MM.1S (cell line): ENCODE measurements around the gene MEF2C.
A peak's percentile ranks its signal among the peaks of the same experiment; 100 is the strongest.

Experiments used
- DNase-seq: peaks from one replicate; pipeline ENCODE4 v3.0.0-alpha.2; 2015
- H2AFZ ChIP-seq: fragments of 300-600 bp; sonication (generic); 2 replicates; pipeline ENCODE4 v1.6.0; 2016; ENCODE audit warnings: antibody characterized with exemption, low read length
- H3F3A ChIP-seq: fragments of 300-600 bp; sonication (generic); 2 replicates; pipeline ENCODE4 v1.6.1; 2016; ENCODE audit warnings: mild to moderate bottlenecking, antibody characterized with exemption, low read length, moderate library complexity, mixed read lengths; ENCODE audit not compliant: insufficient read depth
- H3K27ac ChIP-seq: fragments of 300-600 bp; sonication (generic); 2 replicates; pipeline ENCODE4 v1.5.1; 2016; ENCODE audit warnings: mild to moderate bottlenecking, low read length
- H3K27me3 ChIP-seq: fragments of 300-600 bp; sonication (generic); replicated peaks from 2 replicates; pipeline ENCODE4 v1.6.0; 2016; ENCODE audit warnings: low read length; ENCODE audit not compliant: insufficient read depth
- H3K36me3 ChIP-seq: fragments of 300-600 bp; sonication (generic); replicated peaks from 2 replicates; pipeline ENCODE4 v1.6.1; 2016; ENCODE audit warnings: mild to moderate bottlenecking, low read length, mixed read lengths; ENCODE audit not compliant: insufficient read depth
- H3K4me1 ChIP-seq: fragments of 300-600 bp; sonication (generic); 2 replicates; pipeline ENCODE4 v1.6.1; 2016; ENCODE audit warnings: low read length, mixed read lengths
- H3K4me2 ChIP-seq: fragments of 300-600 bp; sonication (generic); 2 replicates; pipeline ENCODE4 v1.6.0; 2016; ENCODE audit warnings: low read depth, low read length
- H3K4me3 ChIP-seq: fragments of 300-600 bp; sonication (generic); 2 replicates; pipeline ENCODE4 v1.5.1; 2016; ENCODE audit warnings: low read length, mixed read lengths
- H3K79me2 ChIP-seq: fragments of 300-600 bp; sonication (generic); 2 replicates; pipeline ENCODE4 v1.6.1; 2016; ENCODE audit warnings: mixed run types, low read length, mixed read lengths
- H3K9ac ChIP-seq: fragments of 300-600 bp; sonication (generic); 2 replicates; pipeline ENCODE4 v1.6.1; 2016; ENCODE audit warnings: low read length, mixed read lengths
- H3K9me2 ChIP-seq: fragments of 300-600 bp; sonication (generic); replicated peaks from 2 replicates; pipeline ENCODE4 v1.6.1; 2016; ENCODE audit warnings: mild to moderate bottlenecking, low read length, mixed read lengths; ENCODE audit not compliant: insufficient read depth
- H3K9me3 ChIP-seq: fragments of 300-600 bp; sonication (generic); replicated peaks from 2 replicates; pipeline ENCODE4 v1.6.1; 2016; ENCODE audit warnings: mild to moderate bottlenecking, low read length, mixed read lengths; ENCODE audit not compliant: insufficient read depth
- H4K20me1 ChIP-seq: fragments of 300-600 bp; sonication (generic); 2 replicates; pipeline ENCODE4 v1.6.1; 2016; ENCODE audit warnings: mild to moderate bottlenecking, low read length, moderate library complexity, mixed read lengths; ENCODE audit not compliant: insufficient read depth
- CTCF ChIP-seq: fragments of 300-600 bp; sonication (generic); IDR thresholded peaks from 2 replicates; pipeline ENCODE4 v1.5.1; 2016; ENCODE audit warnings: antibody characterized with exemption, low read length, mixed read lengths
- EZH2 ChIP-seq: fragments of 300-600 bp; sonication (generic); optimal IDR thresholded peaks from 2 replicates; pipeline ENCODE3; 2017; ENCODE audit warnings: low read depth, mild to moderate bottlenecking, antibody characterized with exemption, low read length, mixed read lengths
- EZH2phosphoT487 ChIP-seq: fragments of 300-600 bp; sonication (generic); IDR thresholded peaks from 2 replicates; pipeline ENCODE4 v1.6.1; 2018; ENCODE audit warnings: antibody characterized with exemption, low read length

Gene MEF2C

GRCh38 chr5:88834499-88834898, 48.5 kb downstream of the MEF2C start:
- Histone ChIP-seq H4K20me1 (peaks cover 5% of the 10 kb centered on the region; the same call in 1 of the 2 replicates), H3F3A (peaks cover 54% of the 10 kb centered on the region), H3K9me3 (no peaks in the 10 kb centered on the region), H3K27ac (peak overlapping the region; percentile 97), H2AFZ (no peak overlapping the region), H3K27me3 (no peaks in the 10 kb centered on the region), H3K79me2 (peaks cover 99% of the 10 kb centered on the region), H3K9ac (peak overlapping the region; percentile 56), H3K36me3 (no peaks in the 10 kb centered on the region; the same call in 1 of the 2 replicates), H3K4me2 (peak overlapping the region; percentile 96), H3K4me1 (peaks cover 52% of the 10 kb centered on the region), H3K4me3 (peak overlapping the region; percentile 18; the same call in 1 of the 2 replicates), H3K9me2 (no peaks in the 10 kb centered on the region)
- DNase-seq, result no peak
- TF ChIP-seq EZH2, result no peak
- TF ChIP-seq EZH2phosphoT487, result no peak
- TF ChIP-seq CTCF, result no peak

- Histone ChIP-seq H4K20me1 (peaks cover 5% of the 10 kb centered on the region; the same call in 1 of the 2 replicates), H3K4me3 (peak overlapping the region; percentile 18; the same call in 1 of the 2 replicates), H3K9ac (peak overlapping the region; percentile 56), H2AFZ (no peak overlapping the region), H3K4me2 (peak overlapping the region; percentile 96), H3K27me3 (no peaks in the 10 kb centered on the region), H3F3A (peaks cover 58% of the 10 kb centered on the region), H3K4me1 (peaks cover 52% of the 10 kb centered on the region), H3K9me3 (no peaks in the 10 kb centered on the region), H3K9me2 (no peaks in the 10 kb centered on the region), H3K27ac (peak overlapping the region; percentile 97), H3K36me3 (no peaks in the 10 kb centered on the region; the same call in 1 of the 2 replicates), H3K79me2 (peaks cover 99% of the 10 kb centered on the region)
- no peak for DNase-seq
- TF ChIP-seq EZH2phosphoT487, result no peak
- no peak for TF ChIP-seq CTCF
- no peak for TF ChIP-seq EZH2
Observed at GRCh38 chr5:88834131-88834462, 48.9 kb downstream of the MEF2C start.

- Histone ChIP-seq H3K27me3 (no peaks in the 10 kb centered on the region), H3K9ac (peak overlapping the region; percentile 88), H3K9me2 (no peaks in the 10 kb centered on the region), H3K4me3 (peak overlapping the region; percentile 18; the same call in 1 of the 2 replicates), H3F3A (peaks cover 63% of the 10 kb centered on the region), H3K27ac (peak overlapping the region; percentile 97), H3K9me3 (no peaks in the 10 kb centered on the region), H2AFZ (no peak overlapping the region), H3K4me2 (peak overlapping the region; percentile 96), H3K79me2 (peaks cover 99% of the 10 kb centered on the region), H4K20me1 (peaks cover 5% of the 10 kb centered on the region; the same call in 1 of the 2 replicates), H3K36me3 (no peaks in the 10 kb centered on the region; the same call in 1 of the 2 replicates), H3K4me1 (peaks cover 55% of the 10 kb centered on the region)
- peak; percentile 52 for DNase-seq
- no peak for TF ChIP-seq CTCF
- no peak for TF ChIP-seq EZH2phosphoT487
- TF ChIP-seq EZH2, result no peak
Observed at GRCh38 chr5:88833371-88834130, 49.4 kb downstream of the MEF2C start.
